H1 (cell line): ENCODE data around the gene SLFN12L. TPM values are rescaled to one million over a fixed set of nuclear protein-coding genes. Genes with fewer than 3 reads are reported as not detected.

Experiments used
- JUND ChIP-seq: IDR thresholded peaks from 2 replicates; pipeline ENCODE4 v1.6.1; 2011; ENCODE audit warnings: mild to moderate bottlenecking, improper control_type of control experiment, low read length
- MAX ChIP-seq: IDR thresholded peaks from 2 replicates; pipeline ENCODE4 v1.6.1; 2012; ENCODE audit warnings: inconsistent platforms
- SAP30 ChIP-seq: fragments of 300-600 bp; sonication (generic); IDR thresholded peaks from 2 replicates; pipeline ENCODE4 v1.7.1; 2012; ENCODE audit warnings: low read length, moderate library complexity, mild to moderate bottlenecking, inconsistent platforms; ENCODE audit not compliant: insufficient read depth, insufficient replicate concordance
- SP1 ChIP-seq: IDR thresholded peaks from 2 replicates; pipeline ENCODE4 v1.6.1; 2011; ENCODE audit warnings: low read depth, low read length
- SUZ12 ChIP-seq: fragments of 200-600 bp; sonication (generic); IDR thresholded peaks from 2 replicates; pipeline ENCODE4 v1.6.1; 2012; ENCODE audit warnings: mild to moderate bottlenecking, inconsistent platforms, low read length, moderate library complexity, mixed read lengths
- polyA plus RNA-seq, 7 experiments: library from polyadenylated mRNA; depleted of rRNA in 3 of 7; stranded (reverse) in 5 of 7; unstranded in 2 of 7; fragments of >200 nt in 5 of 7; fragments of 200-250 nt in 2 of 7; gene quantifications; 1 replicate in 5 of 7; 2 replicates in 1 of 7; 4 replicates in 1 of 7; pipeline versions ENCODE4 v1.2.1 to v1.2.3, GENCODE V29; 2011 to 2013; ENCODE audit warnings: missing spikeins in 2 of 7, mixed read lengths in 2 of 7
- total RNA-seq: library from RNA; stranded (reverse); fragmentation: NEBNext Ultra II Directional; extraction: Animal tissue kit (Norgen Biotek cat#: 25700); gene quantifications from 2 replicates; pipeline ENCODE4 v1.2.1, GENCODE V29; 2021
- TF ChIP-seq, protein P1 (sequence below): IDR thresholded peaks from 2 replicates; pipeline ENCODE4 v1.6.1; 2012; ENCODE audit warnings: low read length, inconsistent platforms

SLFN12L gene
- total and polyA plus RNA-seq, 2 of the 8 experiments (the other 6 are each of a cell fraction or from before 2014, with no cell fraction given) = not detected

- TF ChIP-seq SAP30 (no peak), SP1 (no peak), MAX (no peak), JUND (no peak), SUZ12 (no peak)
- TF ChIP-seq, protein P1, sequence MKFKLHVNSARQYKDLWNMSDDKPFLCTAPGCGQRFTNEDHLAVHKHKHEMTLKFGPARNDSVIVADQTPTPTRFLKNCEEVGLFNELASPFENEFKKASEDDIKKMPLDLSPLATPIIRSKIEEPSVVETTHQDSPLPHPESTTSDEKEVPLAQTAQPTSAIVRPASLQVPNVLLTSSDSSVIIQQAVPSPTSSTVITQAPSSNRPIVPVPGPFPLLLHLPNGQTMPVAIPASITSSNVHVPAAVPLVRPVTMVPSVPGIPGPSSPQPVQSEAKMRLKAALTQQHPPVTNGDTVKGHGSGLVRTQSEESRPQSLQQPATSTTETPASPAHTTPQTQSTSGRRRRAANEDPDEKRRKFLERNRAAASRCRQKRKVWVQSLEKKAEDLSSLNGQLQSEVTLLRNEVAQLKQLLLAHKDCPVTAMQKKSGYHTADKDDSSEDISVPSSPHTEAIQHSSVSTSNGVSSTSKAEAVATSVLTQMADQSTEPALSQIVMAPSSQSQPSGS = no peak
- TF ChIP-seq, all 59 proteins: peak for 0
Measured at GRCh38 chr17:35539659-35540026, 2.2 kb upstream of the SLFN12L start (continued).
